CD4-positive, alpha-beta T cell treated with Interleukin-2 at 100 ng/mL for 4 hours (primary cell): Measurements from ENCODE around the gene EMD.
"Not testable (repeated sequence)": the region's sequence is repeated elsewhere in the genome, so short reads cannot be mapped to it uniquely, and the experiment has no call there.

Experiments used
- DNase-seq: peaks from one replicate; pipeline ENCODE4 v3.0.0-alpha.2; 2020; ENCODE audit warnings: low spot score

The EMD gene

GRCh38 chrX:154378799-154379568, at the start of gene EMD:
EMD (plus strand) TSS chrX:154379295; CDS start chrX:154379485, 190 bp downstream.
- peak; percentile 97 for DNase-seq

DNA sequence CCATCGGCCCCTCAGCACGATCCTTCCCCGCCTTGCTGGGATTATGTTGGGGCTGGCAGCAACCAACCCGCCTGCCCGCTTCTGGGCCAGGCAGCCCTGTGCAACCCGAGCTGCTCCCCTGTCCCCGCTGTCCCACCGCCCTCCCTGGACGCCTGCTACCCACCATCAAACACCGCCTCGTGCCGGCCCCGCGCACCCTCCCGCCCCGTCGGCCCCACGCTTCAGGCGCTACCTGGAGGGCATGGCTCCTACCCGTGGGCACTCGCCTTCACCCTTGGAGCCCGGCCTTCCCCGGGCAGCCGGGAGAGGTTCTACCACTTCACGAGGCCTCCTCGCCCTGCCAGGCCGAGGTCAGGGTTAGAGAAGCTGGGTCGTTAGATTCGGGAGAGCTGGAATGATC, 46.5 kb upstream of the EMD start:
- no peak for DNase-seq

DNA sequence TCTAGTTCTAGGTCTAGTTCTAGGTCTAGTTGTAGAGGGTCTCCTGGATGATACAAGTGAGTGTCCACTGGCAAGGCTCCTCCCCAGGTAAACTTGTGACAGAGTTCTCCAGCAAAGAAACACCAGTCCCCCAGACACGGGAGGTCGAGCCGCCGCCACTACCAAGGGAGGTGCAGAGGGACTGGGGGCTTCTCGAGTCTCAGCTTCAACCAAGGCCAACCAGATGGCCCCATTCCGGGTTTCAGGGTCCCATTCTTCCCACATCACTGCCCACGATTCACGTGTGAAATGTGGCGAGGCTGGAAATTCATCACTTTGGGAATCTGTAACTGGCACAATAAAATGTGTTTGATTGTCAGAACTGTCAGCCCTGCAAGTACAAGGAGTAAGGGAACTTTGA, 46.0 kb upstream of the EMD start:
- no peak for DNase-seq

- no peak for DNase-seq
These were observed 45.2 kb upstream of the EMD start for GRCh38 chrX:154333837-154334271.

DNA sequence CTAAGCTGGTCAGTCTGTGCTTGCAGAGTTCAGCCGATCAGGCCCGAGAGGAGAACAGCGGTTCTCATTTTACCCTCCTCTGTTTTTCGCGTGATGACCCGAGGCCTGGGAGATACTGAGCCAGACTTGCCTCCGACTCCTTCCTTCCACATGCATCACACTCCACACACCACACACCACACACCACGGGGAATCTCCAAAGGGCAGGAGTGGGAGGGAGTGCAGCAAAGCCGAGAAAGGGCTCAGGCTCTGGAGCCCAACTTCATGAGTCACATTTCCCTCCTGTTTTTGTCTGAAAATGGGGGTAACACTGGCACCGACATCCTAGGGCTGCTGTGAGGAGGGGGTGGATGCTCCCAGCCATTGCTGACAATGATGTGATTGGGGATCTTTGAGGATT, 44.6 kb upstream of the EMD start:
- no peak for DNase-seq

DNA sequence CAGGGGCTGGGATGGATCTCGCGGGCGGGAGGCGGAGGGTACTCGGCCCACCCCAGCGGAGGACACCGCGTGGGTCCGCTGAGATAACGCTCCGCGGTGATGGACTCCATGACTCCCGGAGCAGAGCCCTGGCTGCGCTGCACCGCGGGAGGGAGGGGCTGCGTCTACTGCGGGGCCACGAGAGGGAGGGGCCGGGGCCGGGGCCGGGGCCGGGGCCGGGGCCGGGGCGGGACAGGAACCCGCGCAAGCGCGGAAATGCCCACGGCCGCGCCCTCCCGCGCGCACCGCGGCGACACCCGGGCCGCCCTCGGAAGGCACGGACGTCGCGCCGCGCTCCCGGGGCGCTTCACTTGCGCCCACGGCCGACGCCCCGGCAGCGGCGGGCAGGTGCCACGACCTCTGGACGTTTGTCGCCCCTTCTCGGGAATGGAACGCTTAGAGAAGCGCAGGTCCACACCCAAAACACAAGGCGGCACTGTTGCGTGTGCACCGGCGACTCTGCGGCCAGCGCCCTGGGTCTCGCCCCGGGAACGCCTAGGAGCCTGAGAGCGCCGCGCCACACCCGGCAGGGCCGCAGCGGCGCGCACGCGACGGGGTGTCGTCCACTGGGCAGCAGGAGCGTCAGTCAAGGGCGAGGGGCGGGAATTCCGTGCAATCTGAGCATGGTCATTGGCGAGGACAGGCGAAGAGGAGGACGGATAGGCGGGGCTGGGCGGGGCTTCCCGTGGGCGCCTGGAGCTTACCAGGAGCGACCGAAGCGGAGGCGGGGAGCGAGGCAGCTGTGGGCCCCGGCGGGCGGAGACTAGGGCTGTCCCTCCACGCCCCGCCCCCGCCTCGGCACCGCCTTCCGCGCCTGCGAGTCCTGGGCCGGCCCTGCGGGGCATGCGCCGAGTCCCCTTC, 37.4 kb upstream of the EMD start:
- not testable (repeated sequence) for DNase-seq

- DNase-seq = not testable (repeated sequence)
These were observed 36.0 kb upstream of the EMD start for GRCh38 chrX:154343063-154343462.

- not testable (repeated sequence) for DNase-seq
These were observed 35.5 kb upstream of the EMD start for GRCh38 chrX:154343620-154344019.

GRCh38 chrX:154348114-154348531, 31.0 kb upstream of the EMD start:
- DNase-seq = no peak

GRCh38 chrX:154348646-154349358, 30.3 kb upstream of the EMD start:
- no peak for DNase-seq

- no peak for DNase-seq
These were observed 29.6 kb upstream of the EMD start for GRCh38 chrX:154349359-154349935.

DNA sequence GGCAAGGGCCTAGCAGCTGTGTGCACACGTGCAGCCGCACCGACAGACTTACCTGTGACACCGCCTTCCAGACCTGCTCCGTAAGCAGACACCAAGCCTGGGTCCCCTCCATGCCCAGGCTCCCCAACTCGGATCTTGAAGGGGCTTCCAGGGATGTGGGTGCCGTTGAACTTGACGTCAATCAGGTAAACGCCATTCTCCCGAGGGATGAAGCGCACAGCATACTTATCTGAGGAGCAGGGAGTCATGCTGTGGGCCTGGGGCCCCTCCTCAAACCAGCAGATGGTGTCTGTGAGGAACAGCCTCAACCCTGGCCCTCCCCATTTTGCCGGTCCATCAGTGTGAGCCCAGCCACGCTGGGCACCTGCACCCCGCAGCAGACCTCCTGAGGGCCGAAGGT, 29.1 kb upstream of the EMD start:
- DNase-seq = no peak

DNA sequence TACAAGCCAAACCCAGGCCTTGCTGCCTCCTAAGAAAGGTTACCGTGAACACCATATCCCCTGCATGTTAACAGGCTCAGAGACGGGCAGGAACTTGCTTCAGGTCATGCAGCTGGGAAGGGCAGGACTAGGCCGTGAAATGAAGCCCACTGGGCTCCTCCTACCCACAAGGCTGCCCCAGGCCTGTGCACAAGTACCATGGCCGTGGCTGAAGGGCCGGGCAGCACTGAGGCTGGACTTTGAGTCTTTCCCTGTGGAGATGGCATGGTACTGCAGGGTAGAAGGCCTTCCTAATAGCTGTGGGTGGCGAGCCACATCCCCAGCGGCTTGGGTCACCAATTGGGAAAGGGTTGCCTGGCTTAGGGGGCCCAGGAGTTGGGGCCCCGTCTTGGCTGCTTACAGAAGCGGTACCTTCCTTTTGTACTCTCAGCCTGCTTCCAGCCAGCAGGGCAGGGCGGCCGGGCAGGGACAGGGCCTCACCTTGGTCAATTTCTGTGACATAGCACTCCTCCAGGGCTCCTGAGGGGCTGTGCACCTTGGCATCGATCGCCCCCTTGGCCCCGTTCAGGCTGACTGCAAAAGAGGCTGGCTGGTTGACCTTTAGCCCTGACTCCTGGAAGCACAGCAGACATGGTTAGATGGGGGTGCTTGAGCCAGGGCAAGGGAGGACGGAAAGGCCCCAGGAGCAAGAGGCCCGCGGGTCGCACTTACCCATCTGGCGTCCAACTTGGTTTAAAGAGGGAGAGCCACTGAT, 28.5 kb upstream of the EMD start:
- DNase-seq = no peak

DNA sequence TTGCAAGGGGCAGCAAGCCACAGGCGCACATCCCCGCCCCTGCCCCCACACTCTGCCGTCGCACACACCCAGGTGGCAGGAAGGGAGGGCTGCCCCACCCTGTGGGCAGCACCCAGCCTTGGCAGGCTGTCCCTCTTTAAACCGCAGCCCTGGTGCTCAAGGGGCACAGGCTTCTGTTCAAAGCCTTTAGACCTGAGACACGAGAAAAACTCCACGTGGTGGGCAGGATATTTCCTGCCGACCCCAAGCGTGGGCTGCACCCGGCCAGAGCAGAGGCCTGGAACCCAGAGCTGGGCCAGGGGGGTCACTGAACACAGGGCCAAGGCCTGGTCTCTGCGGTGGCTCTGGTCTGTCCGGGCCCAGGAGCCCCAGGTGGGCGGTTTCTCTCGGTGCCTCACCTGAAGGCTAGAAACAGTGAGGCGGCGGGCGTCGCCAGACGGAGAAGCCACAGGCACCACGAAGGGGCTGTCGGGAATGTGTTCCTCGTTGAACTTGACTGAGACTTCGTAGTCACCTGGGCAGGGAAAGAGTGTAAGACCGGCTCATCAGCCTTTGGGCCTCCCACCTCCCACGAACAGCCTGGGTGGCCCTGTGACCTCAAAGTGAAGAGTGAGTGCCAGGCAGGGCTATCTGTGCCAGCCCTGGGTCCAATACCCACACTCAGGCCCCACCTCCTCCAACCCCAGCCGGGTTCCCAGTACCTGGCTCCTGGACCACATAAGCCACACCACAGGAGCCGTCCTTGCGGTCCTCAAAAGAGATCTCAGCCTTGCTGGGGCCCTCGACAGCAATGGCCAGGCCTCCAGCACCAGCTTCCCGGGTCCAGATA, 27.7 kb upstream of the EMD start:
- DNase-seq = peak; percentile 62

DNA sequence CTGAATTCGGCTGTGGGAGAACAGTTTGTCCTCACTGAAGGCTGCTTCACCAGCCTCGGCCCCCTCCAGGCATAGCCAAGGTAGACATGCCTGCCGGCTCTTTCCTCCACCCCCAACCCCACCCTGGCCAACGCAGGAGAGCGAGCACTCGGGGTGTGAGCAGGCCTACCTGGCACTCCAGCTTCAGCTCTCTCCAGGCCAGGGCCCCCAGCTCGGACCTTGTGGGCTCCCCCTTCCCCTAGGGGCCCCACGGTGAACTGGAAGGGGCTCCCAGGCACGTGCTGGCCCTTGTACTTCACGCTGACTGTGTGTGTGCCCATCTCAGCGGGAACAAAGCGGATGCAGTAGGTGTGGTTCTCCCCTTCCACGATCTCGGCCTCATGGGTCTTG, 27.1 kb upstream of the EMD start:
- DNase-seq = no peak

DNA sequence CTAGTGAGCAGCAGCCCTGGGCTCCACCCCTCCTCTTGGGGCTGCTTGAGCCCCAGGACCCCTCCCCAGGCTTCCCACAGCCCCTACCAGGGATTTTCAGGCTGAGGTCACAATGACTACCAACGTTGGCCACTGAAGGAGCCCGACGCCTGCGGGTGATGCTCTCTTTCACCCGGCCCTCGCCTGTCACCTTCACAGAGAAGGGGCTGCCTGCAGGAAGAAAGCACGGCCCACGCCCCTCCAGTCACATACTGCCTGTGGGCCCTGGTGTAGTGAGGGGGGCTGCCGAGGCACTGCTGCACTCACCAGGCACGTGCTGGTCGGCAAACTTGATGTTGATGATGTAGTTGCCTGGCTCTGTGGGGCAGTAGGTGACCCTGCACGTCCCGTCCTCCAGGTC, 26.6 kb upstream of the EMD start:
- no peak for DNase-seq

GRCh38 chrX:154353172-154353843, 25.8 kb upstream of the EMD start:
- DNase-seq = no peak

DNA sequence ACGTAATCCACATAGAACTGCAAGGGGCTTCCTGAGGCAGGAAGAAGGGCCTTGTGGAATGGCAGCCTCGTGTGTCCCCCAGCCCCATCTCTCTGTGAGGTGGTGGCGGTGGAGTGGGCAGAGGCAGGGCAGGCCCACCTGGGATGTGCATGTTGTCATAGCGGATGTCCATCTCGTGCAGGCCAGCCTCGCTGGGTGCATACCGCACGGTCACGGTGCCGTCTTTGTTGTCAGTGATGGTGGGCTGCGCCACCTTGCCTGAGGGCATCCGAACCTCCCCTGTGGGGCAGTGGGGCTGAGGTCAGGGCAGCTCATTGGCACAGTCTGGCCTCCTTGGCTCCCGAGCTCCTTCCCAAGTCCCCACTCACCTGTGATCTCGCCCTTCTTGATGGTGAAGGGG, 25.1 kb upstream of the EMD start:
- DNase-seq = no peak

DNA sequence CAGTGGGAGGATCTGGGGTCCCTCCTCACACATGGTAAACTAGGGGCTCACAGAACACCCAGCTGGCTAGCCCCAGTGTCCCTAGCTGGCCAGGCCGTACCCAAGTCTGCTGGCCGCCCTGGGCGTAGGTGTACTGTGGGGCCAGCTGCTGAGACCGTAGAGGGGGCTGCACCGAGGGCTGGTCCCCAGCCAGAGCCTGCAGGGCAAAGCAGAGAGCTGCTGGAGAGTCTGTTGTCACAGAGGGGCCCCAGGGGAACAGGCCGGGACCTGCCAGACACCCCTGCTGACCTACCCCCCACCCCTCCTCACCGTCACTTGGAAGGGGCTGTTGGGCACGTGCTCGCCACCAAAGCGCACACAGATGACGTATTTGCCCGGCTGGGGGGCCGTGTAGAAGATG, 24.6 kb upstream of the EMD start:
- DNase-seq = no peak
